HG03066 (cell line): ENCODE measurements around the gene NPPC.

Experiments used
- ATAC-seq: cut with Tn5 transposase; IDR thresholded peaks from one replicate; pipeline ENCODE4 v1.9.1; 2021; ENCODE audit warnings: low read depth; ENCODE audit not compliant: unreplicated experiment

The NPPC gene

DNA sequence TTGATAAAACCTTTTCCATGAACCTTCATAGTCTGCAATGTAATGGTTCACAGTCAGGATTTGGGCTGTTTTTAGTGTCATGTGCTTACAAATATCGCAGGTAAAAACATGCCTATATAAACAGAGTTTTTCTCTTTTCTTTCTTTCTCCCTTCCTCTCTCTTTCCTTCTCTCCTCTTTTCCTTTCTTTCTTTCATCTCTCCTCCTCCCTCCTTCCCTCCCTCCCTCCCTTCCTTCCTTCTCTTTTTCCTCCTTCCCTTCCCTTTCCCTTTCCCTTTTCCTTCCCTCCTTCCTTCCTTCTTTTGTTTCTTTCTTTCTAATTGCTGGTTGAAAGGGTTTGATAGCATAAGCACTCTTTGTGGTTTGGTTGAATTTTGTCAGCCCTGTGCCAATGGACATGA lies 9.6 kb upstream of the NPPC start:
- ATAC-seq, result no peak

DNA sequence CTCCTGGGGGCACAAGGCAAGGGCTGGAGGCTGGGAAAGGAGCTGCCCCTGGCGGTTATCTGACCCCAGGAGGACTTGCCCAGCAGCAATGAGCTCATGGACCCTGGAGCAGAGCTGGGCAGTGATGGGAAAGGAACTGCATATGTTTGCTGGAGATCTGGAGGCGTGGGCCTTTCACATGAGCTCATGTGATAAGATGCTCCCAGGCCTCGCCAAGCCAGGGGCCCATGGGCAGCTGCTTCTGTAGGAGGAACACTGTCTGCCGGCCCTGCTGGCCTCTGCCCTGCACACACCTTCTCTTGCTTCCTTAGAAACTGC lies 9.0 kb upstream of the NPPC start:
- no peak for ATAC-seq

DNA sequence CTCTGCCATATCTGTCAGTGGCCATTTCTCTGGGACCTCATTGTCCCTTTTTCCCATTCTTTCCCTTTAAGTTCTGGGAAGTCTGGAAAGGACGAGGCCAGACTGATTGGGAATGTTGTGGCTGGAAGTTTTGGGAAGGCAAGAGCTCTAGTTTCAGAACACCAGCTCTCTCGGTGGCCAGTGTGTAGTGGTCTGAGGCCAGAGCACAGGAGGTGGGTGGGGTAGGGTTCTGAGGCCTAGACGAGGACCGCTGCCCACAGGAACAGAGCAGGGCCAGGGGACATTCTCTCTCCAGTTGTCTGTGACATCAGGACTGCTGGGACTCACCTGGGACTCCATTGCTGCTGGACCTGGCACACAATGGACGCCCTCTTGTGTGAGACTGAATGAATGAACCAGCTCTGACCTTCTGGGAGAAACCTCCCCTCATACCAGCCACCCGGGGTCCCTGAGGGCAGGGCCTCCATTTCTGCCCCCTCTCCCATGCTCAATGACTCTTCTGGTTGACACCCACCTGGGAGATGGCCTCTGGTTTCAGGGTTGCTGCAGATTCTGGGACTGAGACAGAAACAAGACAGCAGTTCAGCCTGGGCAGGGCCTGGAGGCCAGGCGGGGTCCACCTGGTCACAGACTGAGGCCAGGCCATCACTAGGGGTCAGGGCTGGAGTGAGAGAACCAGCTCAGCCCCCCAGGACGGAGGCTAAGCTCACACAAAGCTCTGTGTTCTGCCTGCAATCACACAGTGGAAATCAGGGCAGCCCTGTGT lies 8.4 kb upstream of the NPPC start:
- ATAC-seq, result no peak

DNA sequence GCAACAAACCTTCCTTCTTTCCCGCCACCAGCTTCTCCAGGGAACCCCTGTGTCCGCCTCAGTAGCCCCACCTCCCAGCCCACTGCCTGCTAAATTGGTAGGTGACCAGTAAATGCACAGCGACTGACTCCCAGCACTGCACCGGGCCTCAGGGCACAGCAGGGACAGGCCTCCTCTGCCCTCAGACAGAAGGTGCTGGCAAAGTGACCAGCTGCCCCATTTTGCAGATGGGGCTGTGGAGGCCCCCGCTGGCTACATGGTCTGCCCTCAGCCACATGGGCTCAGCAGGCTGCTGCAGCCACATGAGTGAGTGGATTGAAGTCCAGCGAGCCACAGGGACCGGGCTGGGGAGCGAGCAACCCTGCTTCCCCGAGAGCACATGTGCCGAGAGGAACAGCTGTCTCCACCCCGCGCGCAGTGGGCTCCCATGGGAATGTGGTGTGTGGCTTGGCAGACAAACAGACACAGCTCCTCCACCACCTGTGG lies 7.8 kb upstream of the NPPC start:
- no peak for ATAC-seq

DNA sequence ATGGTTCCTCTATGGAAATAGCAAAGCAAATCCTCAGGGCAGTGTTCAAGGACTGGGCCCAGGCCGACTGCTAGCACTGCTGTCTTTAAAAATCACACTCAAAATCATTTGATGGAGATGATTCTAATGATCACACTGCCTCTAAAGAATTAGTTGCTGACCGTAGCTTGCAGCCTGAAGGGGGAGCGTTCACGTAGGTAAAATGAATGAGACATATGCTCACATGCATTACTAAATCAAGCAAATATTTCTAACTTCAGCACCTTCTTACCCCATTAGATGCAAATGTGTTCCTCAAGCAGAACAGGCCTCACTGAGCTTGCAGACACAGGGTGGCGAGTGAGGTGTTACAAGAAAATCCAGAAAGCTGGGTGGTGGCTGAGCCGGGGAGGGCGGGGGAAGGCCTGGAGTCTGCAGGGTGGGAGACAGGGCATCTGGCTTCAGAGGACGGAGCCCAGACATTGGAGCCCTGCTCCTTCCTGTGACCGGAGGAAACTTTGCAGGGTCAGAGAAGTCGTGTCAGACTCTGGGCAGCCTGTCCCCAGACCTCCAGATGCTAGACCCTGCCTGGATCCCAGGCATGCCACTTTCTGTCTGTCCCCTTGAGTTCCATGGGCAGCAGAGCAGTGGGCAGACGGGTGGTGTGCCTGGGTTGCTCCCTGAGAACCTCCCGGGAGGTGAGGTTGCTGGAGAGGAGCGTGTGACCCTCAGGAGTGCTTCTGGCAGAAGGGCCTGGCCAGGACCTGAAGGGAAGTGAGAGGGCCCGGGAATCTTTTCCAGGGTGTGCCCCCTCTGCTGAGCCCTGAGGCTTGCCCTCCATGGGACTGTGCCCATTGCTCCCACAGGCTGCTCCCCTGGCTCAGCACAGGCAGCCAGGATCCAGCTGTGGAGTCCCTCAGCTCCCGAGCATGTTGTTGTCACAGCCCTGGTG lies 7.1 kb upstream of the NPPC start:
- ATAC-seq, result no peak

DNA sequence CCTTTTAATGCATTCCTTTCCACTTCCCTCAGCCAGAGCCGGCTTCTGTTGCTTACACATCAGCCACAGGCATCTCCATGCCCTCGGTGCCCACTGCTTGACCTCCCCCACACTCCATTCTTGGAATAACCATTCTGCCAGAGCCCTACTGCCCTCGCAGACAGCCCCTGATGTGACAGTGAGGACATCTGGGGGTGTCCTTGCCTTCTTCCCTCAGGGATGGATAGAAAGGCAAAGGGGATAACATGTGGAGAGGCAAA lies 6.4 kb upstream of the NPPC start:
- no peak for ATAC-seq

DNA sequence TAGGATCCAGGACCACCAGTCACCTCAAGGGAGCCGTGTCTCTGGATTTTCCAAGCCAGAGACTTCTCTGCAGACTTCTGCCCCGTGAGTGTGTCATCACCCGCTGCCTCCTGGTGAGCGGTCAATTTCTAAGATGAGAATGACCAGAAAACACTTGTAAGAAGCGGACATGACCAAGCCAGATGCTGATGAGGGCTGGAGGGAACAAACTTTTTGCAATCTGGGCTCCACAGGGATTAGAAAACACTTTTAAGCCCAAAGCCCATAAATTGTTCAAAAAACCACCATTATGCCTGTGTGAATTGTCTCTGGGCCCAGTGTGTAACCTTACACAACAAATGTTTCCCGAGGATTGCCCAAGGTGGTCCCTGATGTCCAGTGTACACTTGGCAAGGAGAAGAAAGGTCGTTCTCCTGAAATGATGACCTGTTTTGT lies 5.3 kb upstream of the NPPC start:
- no peak for ATAC-seq

DNA sequence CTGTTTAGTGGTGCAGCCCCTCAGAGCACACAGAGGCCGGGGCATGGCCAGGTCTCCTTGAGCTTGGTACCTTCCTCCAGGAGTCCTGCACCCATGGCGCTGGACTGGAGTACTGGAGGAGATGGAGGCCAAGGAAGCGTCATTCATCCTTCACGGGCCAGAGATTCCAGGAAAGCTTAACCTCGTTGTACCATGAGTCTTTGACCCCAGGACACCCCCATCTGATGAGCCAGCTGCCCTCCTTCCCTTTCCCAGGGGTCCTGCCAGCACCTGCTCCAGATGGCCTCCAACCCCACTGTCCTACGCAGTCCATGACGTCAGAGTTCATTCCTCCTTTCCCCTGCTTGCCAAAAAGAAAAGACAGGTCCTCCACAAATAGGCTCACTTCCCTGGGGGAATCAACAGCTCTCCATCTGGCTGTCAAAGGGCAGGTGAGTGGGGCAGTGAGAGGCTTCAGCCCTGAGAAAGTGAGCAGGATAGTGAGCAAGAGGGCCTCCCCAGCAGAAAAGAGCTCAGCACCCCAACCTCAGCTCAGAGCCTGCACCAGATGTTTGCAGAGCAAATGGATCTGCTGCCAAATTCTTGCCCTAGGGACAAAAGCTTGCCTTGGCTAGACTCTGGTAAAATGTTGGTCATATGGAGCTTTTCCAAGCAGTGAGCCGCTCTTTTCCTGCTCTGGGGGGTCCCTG lies 4.5 kb upstream of the NPPC start:
- ATAC-seq, result no peak

DNA sequence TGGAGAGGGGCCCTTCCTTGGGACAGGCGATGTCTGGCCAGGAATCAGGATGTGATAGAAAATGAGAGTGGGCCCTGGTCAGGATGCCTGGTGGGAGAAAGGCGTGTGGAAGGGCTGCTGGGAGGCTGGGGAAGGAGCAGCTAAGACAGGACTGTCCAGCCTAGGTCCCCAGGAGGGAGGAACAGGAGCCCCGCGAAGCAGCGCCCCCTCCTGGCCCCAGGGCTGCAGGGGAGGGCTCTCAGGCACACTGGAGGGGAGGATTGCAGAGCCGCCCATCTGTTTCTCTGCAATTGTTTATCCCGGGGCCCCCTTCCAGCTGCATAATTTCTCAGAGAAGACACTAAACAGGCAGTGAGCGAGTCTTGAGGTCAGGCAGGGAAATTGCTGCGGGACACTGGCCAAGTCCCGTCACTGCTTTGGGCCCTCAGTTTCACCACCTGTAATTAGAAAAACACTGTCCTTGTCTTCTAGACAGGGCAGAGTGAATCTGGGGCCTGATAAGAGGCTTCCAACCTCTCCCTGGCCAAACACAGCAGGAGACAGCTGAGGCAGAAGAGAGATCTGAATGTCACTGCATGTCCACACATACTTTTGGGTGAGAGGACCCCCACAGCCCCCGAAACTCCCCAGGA lies 3.9 kb upstream of the NPPC start:
- ATAC-seq, result no peak

DNA sequence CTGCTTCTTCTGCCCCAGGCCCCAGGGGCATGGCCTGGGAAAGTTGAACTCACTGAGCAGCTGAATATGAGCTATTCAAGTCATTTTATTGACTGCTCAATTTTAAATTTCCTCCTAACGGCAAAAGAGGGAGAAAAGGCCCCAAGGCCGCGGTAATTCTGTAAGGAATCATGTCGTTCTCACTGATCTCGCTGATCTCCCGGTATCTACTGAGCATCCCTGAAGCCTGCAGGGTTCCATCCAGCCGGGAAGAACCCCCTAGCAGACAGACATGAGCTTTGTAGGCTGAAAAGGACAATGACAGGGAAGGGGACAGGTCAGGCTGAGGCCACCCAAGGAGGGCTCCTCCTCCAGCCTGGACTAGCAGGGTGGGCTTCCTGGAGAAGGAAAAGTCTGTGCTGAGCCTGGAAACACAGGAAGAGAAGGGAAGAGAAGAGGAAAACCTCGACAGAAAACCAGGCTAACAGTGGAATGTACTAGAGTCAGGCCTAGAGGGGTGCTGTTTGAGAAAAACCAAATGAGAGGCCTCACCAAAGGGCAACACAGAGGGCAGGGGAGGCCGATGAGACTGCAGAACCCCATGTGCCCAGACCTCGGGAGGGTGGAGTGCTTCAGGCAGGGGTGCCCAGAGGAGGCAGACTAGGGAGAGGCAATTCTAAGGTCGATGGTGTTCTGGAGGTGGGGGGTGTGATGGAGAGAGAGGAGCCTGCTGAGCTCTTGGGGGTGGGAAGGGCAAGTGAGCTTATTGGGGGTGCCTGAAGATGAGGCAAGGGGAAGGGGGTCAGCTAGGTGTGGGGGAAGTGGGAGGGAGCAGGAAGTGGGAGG lies 2.9 kb upstream of the NPPC start:
- ATAC-seq, result no peak

DNA sequence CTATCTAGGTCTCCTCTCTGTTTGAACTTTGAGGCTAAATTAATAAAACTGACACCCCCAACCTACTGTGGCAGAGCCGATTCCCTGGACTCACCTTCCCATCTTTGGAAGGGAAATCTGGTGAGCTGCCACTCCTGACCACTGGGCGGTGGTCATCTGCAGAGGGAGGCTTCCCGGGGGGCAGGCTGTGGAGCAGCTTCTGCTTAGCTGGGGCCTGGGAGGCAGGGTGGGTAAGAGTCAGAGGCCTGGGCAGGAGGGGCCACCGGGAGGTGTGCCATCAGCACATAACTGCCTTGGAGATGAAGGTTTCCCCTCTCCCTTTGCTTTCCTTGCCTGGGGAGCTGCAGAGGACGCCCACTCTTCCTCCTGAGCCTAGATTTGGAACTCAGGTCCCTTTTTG lies 2.3 kb upstream of the NPPC start:
- ATAC-seq, result no peak

DNA sequence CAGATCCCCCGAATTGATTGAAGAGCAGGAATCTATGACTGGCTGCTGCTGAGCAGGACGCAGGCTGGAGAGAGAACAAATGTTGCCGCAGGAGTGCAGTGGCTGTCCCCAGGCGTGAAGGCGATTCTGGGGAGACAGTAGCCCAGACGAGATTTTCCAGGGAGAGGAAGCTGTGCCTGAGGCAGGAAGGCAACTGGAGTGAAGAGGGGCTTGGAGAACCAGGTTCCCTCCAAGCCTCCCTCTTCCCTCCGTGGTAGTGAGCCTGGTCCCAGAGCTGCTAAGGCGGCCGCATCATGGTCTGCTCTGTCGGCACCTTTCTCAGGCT lies 1.3 kb upstream of the NPPC start:
- no peak for ATAC-seq

DNA sequence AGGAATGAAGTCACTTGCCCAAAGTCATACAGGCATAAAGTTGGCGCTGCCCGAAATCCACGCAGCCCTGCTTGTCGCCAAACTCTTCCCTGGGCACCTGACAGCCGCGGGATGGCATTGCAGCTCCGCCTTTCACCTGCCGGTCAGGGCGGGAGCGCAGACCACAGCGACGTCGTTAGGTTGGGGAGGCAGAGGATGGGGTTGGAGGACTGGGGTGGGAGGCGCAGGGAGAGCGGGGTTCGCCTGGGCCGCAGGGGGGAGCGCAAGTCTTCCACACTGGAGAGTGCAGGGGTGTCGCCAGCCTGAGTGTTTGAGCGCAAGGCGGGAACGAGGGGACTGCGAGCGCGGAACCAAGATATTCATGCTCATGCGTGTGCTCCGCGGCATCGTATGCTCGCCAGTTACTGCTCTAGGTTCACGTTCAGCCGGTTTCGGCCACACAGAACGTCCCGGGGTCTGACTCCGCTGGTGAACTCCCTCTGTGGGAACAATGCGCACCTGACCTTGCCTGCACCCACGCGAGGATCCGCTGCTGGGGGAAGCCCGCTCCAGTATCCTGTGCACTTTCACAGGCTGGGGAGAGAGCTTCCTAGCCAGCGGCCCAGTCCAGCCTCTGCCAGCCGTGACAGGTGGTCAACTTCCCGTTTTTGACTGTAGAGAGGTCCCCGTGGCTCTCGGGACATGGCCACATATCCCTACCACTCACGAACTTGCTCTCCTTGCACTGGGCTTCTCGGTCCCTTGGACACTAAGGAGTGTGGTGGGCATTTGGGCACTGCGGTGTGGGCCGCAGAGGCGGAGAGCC lies 767 bp upstream of the NPPC start:
- no peak for ATAC-seq

DNA sequence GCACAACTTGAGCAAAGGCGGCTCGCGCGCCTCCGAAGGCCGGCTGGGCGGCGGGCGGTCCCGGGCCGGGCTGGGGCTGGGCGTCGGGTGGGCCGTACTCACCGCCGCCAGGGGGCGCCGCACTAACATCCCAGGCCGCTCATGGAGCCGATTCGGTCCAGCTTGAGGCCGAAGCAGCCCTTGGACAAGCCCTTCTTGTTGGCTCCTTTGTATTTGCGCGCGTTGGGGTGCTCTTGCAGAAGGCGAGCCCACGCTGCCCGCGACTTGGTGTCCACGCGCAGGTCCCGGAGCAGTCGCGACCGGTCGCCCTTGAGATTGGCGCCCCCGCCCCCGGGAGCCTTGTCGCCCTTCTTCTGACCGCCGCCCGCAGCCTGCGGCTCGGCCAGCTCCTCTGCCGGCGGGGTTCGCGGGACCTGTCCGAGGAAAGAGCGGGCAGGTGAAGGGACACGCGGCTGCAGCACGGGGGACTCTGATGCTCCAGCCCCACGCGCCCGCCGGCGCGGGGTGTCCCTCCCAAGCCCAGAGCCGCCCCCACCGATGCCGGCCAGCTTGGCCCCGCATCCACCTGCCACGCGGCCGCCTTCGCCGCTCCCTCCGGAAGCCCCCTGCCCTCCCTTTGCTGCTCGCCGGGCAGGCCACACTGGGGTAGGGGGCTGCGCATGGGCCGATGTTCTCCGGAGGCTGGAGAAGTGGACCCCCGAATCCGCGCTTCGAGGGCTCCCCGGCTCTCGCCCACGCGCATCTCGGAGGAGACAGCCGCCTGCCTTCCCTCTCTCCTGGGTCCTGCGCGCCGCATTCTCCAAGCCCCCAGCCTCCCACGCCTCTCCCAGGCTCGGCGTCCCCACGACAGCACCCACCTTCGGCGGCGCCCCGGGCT lies 655 bp downstream of the NPPC start:
- ATAC-seq, result no peak

DNA sequence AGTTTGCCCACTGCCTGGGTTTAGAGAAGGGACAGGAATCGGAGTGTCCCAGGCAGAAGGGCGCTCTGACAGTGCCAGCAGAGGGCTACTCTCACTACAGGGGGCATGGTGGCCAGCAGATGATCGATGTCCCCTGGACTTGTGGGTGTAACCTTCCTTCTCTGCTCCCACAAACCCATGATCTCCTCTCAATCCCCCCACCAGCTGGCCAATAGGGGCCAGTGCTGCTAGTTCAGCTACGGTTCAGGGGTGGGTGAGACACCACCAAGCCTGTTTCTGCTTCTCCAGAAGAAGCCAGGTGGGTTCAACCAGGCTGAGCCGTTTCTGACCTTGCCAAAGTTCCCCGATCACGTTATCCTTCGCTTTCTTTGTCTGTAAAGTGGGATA lies 1.3 kb downstream of the NPPC start:
- no peak for ATAC-seq

DNA sequence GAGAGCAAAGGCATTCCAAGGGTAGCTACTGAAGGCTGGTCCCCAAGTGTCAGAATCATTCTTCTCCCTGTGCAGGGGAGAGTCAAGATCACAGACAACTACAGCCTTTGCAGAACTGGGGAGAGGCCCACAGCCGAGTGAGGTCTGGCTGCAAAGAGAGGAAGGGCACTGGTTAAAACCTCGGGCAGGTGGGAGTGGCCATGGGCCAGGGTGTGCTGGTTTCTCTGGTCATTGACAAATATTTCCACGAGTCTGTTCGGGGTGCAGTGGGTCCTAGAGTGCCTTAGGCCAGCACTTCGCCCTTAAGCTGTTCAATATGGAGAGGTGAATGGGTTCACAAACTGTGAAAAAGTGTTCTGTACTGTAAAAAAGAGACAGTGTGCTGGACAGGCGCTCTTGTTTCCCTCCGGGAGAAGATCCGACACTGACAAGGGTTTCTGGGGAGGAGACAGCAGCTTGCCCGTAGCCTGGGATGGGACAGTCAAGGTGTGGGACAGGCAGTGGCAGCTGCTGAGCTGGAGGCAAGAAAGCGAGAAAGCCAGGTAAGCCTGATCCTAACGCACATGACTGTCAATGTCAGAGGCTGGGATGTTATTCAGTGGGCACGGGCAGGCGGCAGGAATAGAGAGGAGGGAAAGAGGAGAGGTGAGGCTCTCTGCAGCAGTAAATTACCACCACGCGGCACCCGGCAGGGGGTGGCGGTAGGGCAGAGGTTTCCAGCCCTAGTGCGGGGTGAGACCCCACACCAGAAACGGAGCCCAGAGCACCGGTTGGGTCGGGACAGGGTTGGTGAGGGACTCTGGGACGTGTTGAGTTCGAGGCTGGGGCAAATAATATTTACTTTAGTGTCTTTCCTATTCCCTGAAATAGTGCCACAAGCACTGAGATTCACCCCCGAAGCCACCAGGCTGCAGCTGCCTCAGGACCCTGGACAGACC lies 2.0 kb downstream of the NPPC start:
- no peak for ATAC-seq

DNA sequence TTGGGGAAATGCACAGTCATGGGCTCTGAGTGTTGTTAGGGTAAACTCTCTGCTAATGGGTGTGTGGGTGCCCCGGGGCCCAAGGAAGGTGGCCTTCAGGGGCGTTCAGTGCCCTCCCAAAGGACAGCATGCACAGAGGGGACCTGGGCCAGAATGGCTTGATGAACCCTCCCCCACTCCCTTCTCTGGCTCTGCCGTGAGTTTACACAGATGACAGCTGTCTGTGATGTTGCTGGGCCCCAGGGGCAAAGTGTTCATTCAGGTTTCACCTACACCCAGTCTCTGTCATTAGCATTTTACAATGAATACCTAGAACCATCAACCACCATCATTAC lies 3.2 kb downstream of the NPPC start:
- ATAC-seq, result no peak
